Loucy (cell line): ENCODE measurements around the gene EFCAB8.

Experiments used
- H2AFZ ChIP-seq: fragments of 200-600 bp; sonication (generic); 2 replicates; pipeline ENCODE4 v1.6.0; 2016; ENCODE audit warnings: antibody characterized with exemption, mild to moderate bottlenecking, low read length, moderate library complexity
- H3F3A ChIP-seq: fragments of 200-600 bp; 2 replicates; pipeline ENCODE4 v1.6.0; 2016; ENCODE audit warnings: antibody characterized with exemption, low read depth, mild to moderate bottlenecking
- H3K27me3 ChIP-seq: fragments of 200-600 bp; sonication (generic); 2 replicates; pipeline ENCODE4 v1.6.1; 2014; ENCODE audit warnings: low read length, mild to moderate bottlenecking; ENCODE audit not compliant: insufficient read depth, poor library complexity, severe bottlenecking
- H3K36me3 ChIP-seq: fragments of 200-600 bp; sonication (generic); 2 replicates; pipeline ENCODE4 v1.6.1; 2016; ENCODE audit warnings: low read length; ENCODE audit not compliant: insufficient read depth
- H3K4me1 ChIP-seq: fragments of 200-600 bp; sonication (generic); 2 replicates; pipeline ENCODE4 v1.5.1; 2014; ENCODE audit warnings: low read length, mild to moderate bottlenecking; ENCODE audit not compliant: insufficient read depth, poor library complexity, severe bottlenecking
- H3K4me2 ChIP-seq: fragments of 200-600 bp; sonication (generic); 2 replicates; pipeline ENCODE4 v1.6.0; 2014; ENCODE audit warnings: antibody characterized with exemption, low read length, low read depth, mild to moderate bottlenecking; ENCODE audit not compliant: poor library complexity, severe bottlenecking
- H3K4me3 ChIP-seq: fragments of 200-600 bp; sonication (generic); 2 replicates; pipeline ENCODE4 v1.5.1; 2014; ENCODE audit warnings: low read length, mild to moderate bottlenecking, mixed read lengths; ENCODE audit not compliant: poor library complexity, severe bottlenecking
- H3K79me2 ChIP-seq: fragments of 200-600 bp; sonication (generic); 2 replicates; pipeline ENCODE4 v1.6.1; 2014; ENCODE audit warnings: low read length; ENCODE audit not compliant: insufficient read depth
- H3K9ac ChIP-seq: fragments of 200-600 bp; sonication (generic); 2 replicates; pipeline ENCODE4 v1.6.0; 2014; ENCODE audit warnings: mild to moderate bottlenecking, low read depth, low read length, moderate library complexity; ENCODE audit not compliant: poor library complexity, severe bottlenecking
- H3K9me2 ChIP-seq: fragments of 200-600 bp; sonication (generic); replicated peaks from 2 replicates; pipeline ENCODE4 v1.6.1; 2016; ENCODE audit warnings: low read depth, low read length, mixed read lengths
- H3K9me3 ChIP-seq: fragments of 200-600 bp; sonication (generic); 2 replicates; pipeline ENCODE4 v1.6.1; 2014; ENCODE audit warnings: mild to moderate bottlenecking, antibody characterized with exemption, low read length, low read depth; ENCODE audit not compliant: insufficient read depth
- H4K20me1 ChIP-seq: fragments of 200-600 bp; sonication (generic); 2 replicates; pipeline ENCODE4 v1.6.0; 2014; ENCODE audit warnings: antibody characterized with exemption, low read length, mild to moderate bottlenecking; ENCODE audit not compliant: insufficient read depth, poor library complexity, severe bottlenecking
- CTCF ChIP-seq: fragments of 200-600 bp; sonication (generic); conservative IDR thresholded peaks from 2 replicates; pipeline ENCODE4 v1.5.1; 2014; ENCODE audit warnings: mild to moderate bottlenecking, antibody characterized with exemption, low read length
- EZH2phosphoT487 ChIP-seq: fragments of 200-600 bp; IDR thresholded peaks from 2 replicates; pipeline ENCODE4 v1.6.1; 2018; ENCODE audit warnings: antibody characterized with exemption, mild to moderate bottlenecking, moderate library complexity, borderline replicate concordance

The EFCAB8 gene

GRCh38 chr20:32980131-32980941, 121.6 kb downstream of the EFCAB8 start:
- no peaks in the 10 kb centered on the region for H3F3A ChIP-seq
- TF ChIP-seq CTCF: no peak
- no peak for TF ChIP-seq EZH2phosphoT487
- no peaks in the 10 kb centered on the region for H3K4me1 ChIP-seq
- H3K79me2 ChIP-seq: no peaks in the 10 kb centered on the region
- H4K20me1 ChIP-seq: no peaks in the 10 kb centered on the region
- H3K4me2 ChIP-seq: no peak overlapping the region
- no peak overlapping the region for H3K4me3 ChIP-seq
- H3K9me2 ChIP-seq: no peaks in the 10 kb centered on the region
- H3K36me3 ChIP-seq: no peaks in the 10 kb centered on the region
- no peak overlapping the region for H3K9ac ChIP-seq
- no peak overlapping the region for H2AFZ ChIP-seq
- peaks cover 4% of the 10 kb centered on the region; the same call in 1 of the 2 replicates for H3K9me3 ChIP-seq
- no peaks in the 10 kb centered on the region for H3K27me3 ChIP-seq

GRCh38 chr20:32980990-32981389, 122.3 kb downstream of the EFCAB8 start:
- H3K9me2 ChIP-seq: no peaks in the 10 kb centered on the region
- peaks cover 4% of the 10 kb centered on the region; the same call in 1 of the 2 replicates for H3K9me3 ChIP-seq
- H3K4me2 ChIP-seq: no peak overlapping the region
- no peaks in the 10 kb centered on the region for H4K20me1 ChIP-seq
- no peak for TF ChIP-seq CTCF
- TF ChIP-seq EZH2phosphoT487: no peak
- H3K4me3 ChIP-seq: no peak overlapping the region
- no peaks in the 10 kb centered on the region for H3F3A ChIP-seq
- no peaks in the 10 kb centered on the region for H3K79me2 ChIP-seq
- no peaks in the 10 kb centered on the region for H3K27me3 ChIP-seq
- no peak overlapping the region for H3K9ac ChIP-seq
- no peak overlapping the region for H2AFZ ChIP-seq
- no peaks in the 10 kb centered on the region for H3K36me3 ChIP-seq
- H3K4me1 ChIP-seq: no peaks in the 10 kb centered on the region

- Histone ChIP-seq H3K36me3 (no peaks in the 10 kb centered on the region), H4K20me1 (no peaks in the 10 kb centered on the region), H3K4me3 (no peak overlapping the region), H3K4me2 (no peak overlapping the region), H3K9ac (no peak overlapping the region), H3K79me2 (no peaks in the 10 kb centered on the region), H3K4me1 (no peaks in the 10 kb centered on the region), H3K9me3 (no peaks in the 10 kb centered on the region), H3K27me3 (no peaks in the 10 kb centered on the region), H3F3A (no peaks in the 10 kb centered on the region), H3K9me2 (no peaks in the 10 kb centered on the region), H2AFZ (no peak overlapping the region)
- TF ChIP-seq EZH2phosphoT487 (no peak), CTCF (no peak)
Measured at GRCh38 chr20:32982617-32983458, 124.1 kb downstream of the EFCAB8 start.
